Urinary bladder (tissue), 4 donors: ENCODE data around the gene PARP6. TPM values are rescaled to one million over a fixed set of nuclear protein-coding genes. Genes with fewer than 3 reads are reported as not detected.

Source experiments
- DNase-seq: peaks from one replicate; pipeline ENCODE4 v3.0.0-alpha.2; 2015; ENCODE audit errors: extremely low spot score
- H3K27ac ChIP-seq: one replicate; pipeline ENCODE4 v1.5.1; 2013; ENCODE audit warnings: low read depth, mild to moderate bottlenecking, moderate library complexity
- H3K36me3 ChIP-seq: one replicate; pipeline ENCODE4 v1.6.1; 2013; ENCODE audit warnings: mild to moderate bottlenecking, moderate library complexity; ENCODE audit not compliant: insufficient read depth
- H3K4me1 ChIP-seq: one replicate; pipeline ENCODE4 v1.6.1; 2013; ENCODE audit warnings: mild to moderate bottlenecking, moderate library complexity; ENCODE audit not compliant: insufficient read depth
- H3K4me3 ChIP-seq: one replicate; pipeline ENCODE4 v1.5.1; 2013; ENCODE audit warnings: low read depth, low read length
- WGBS: extraction: QIAGEN DNeasy Blood & Tissue Kit; methylation state at CpG from one replicate; pipeline ENCODE4 v1.1.7; 2013; 5-methylcytosine and 5-hydroxymethylcytosine counted together
- polyA plus RNA-seq: library from polyadenylated mRNA; stranded (reverse); fragments of 200-250 nt; gene quantifications from one replicate; pipeline ENCODE4 v1.2.3, GENCODE V29; 2013
- total RNA-seq: library from RNA; depleted of rRNA; stranded (reverse); fragments of >200 nt; gene quantifications from one replicate; pipeline ENCODE4 v1.2.3, GENCODE V29; 2014
- donor health status: healthy with polysubstance abuse.
- donor health status: healthy.

The PARP6 gene
- total and polyA plus RNA-seq, 2 donors: 33.7 to 41.6 TPM

GRCh38 chr15:72231066-72231832, 41.1 kb downstream of the PARP6 start, which contains the start of gene PKM:
TSS of gene PKM (minus strand) at chr15:72231190. CDS start at chr15:72219097, 12,093 bp downstream.
- Histone ChIP-seq H3K36me3 (no peaks in the 10 kb centered on the region), H3K4me1 (no peaks in the 10 kb centered on the region), H3K27ac (peak within 1 kb of the TSS; percentile 95), H3K4me3 (peak within 1 kb of the TSS; percentile 71)
- WGBS: under 1% methylated on average over 67 of the region's 67 CpGs
- peak; percentile 91 for DNase-seq

- peak; percentile 85 for DNase-seq
- Histone ChIP-seq H3K27ac (peak overlapping the region; percentile 95), H3K36me3 (no peaks in the 10 kb centered on the region), H3K4me3 (peak overlapping the region; percentile 71), H3K4me1 (no peaks in the 10 kb centered on the region)
- WGBS: under 1% methylated on average over 79 of the region's 79 CpGs
Measured at GRCh38 chr15:72230197-72231065, 41.9 kb downstream of the PARP6 start.

- no peaks in the 10 kb centered on the region for H3K36me3 ChIP-seq
- H3K4me3 ChIP-seq: peak overlapping the region; percentile 71
- H3K27ac ChIP-seq: peak overlapping the region; percentile 95
- no peak for DNase-seq
- no peaks in the 10 kb centered on the region for H3K4me1 ChIP-seq
- under 1% methylated on average over 29 of the region's 29 CpGs for WGBS
Measured at GRCh38 chr15:72229947-72230196, 42.5 kb downstream of the PARP6 start.

- no peak for DNase-seq
- Histone ChIP-seq H3K4me3 (peak overlapping the region; percentile 71), H3K4me1 (no peaks in the 10 kb centered on the region), H3K27ac (peak overlapping the region; percentile 95), H3K36me3 (no peaks in the 10 kb centered on the region)
- 6% methylated on average over 25 of the region's 25 CpGs for WGBS
Measured at GRCh38 chr15:72229076-72229946, 43.0 kb downstream of the PARP6 start.

- no peak overlapping the region for H3K27ac ChIP-seq
- H3K4me1 ChIP-seq: no peaks in the 10 kb centered on the region
- H3K4me3 ChIP-seq: no peak overlapping the region
- 68% methylated on average over 4 of the region's 4 CpGs for WGBS
- no peak for DNase-seq
- no peaks in the 10 kb centered on the region for H3K36me3 ChIP-seq
Measured at GRCh38 chr15:72227720-72228119, 44.6 kb downstream of the PARP6 start.

- H3K4me3 ChIP-seq: no peak overlapping the region
- no peaks in the 10 kb centered on the region for H3K36me3 ChIP-seq
- no peaks in the 10 kb centered on the region for H3K4me1 ChIP-seq
- DNase-seq: no peak
- peak overlapping the region; percentile 30 for H3K27ac ChIP-seq
- WGBS: 30% methylated on average over 8 of the region's 8 CpGs
Measured at GRCh38 chr15:72227192-72227586, 45.2 kb downstream of the PARP6 start.

GRCh38 chr15:72223278-72223677, 49.1 kb downstream of the PARP6 start:
- H3K4me3 ChIP-seq: no peak overlapping the region
- 93% methylated on average over 10 of the region's 10 CpGs for WGBS
- H3K36me3 ChIP-seq: no peaks in the 10 kb centered on the region
- no peaks in the 10 kb centered on the region for H3K4me1 ChIP-seq
- no peak for DNase-seq
- no peak overlapping the region for H3K27ac ChIP-seq

GRCh38 chr15:72222393-72222792, 50.0 kb downstream of the PARP6 start:
- no peaks in the 10 kb centered on the region for H3K36me3 ChIP-seq
- H3K27ac ChIP-seq: no peak overlapping the region
- WGBS: 80% methylated on average over 4 of the region's 4 CpGs
- DNase-seq: no peak
- no peak overlapping the region for H3K4me3 ChIP-seq
- H3K4me1 ChIP-seq: no peaks in the 10 kb centered on the region

- DNase-seq: no peak
- WGBS: 68% methylated on average over 1 of the region's 1 CpG
- Histone ChIP-seq H3K4me1 (no peaks in the 10 kb centered on the region), H3K4me3 (no peak overlapping the region), H3K36me3 (peaks cover 2% of the 10 kb centered on the region), H3K27ac (no peak overlapping the region)
Measured at GRCh38 chr15:72220687-72221086, 51.7 kb downstream of the PARP6 start.

GRCh38 chr15:72217216-72217615, 55.1 kb downstream of the PARP6 start:
- no peak overlapping the region for H3K4me3 ChIP-seq
- 84% methylated on average over 4 of the region's 4 CpGs for WGBS
- H3K4me1 ChIP-seq: no peaks in the 10 kb centered on the region
- no peak overlapping the region for H3K27ac ChIP-seq
- peaks cover 2% of the 10 kb centered on the region for H3K36me3 ChIP-seq
- DNase-seq: no peak

GRCh38 chr15:72216079-72216478, 56.3 kb downstream of the PARP6 start:
- no peaks in the 10 kb centered on the region for H3K4me1 ChIP-seq
- 88% methylated on average over 1 of the region's 1 CpG for WGBS
- H3K36me3 ChIP-seq: peaks cover 2% of the 10 kb centered on the region

GRCh38 chr15:72207558-72208085, 64.7 kb downstream of the PARP6 start:
- H3K4me1 ChIP-seq: no peaks in the 10 kb centered on the region
- H3K4me3 ChIP-seq: no peak overlapping the region
- no peak overlapping the region for H3K27ac ChIP-seq
- H3K36me3 ChIP-seq: peaks cover 7% of the 10 kb centered on the region
- DNase-seq: no peak

More at GRCh38 chr15:72216079-72216478, 56.3 kb downstream of the PARP6 start:
- Histone ChIP-seq H3K4me3 (no peak overlapping the region), H3K27ac (no peak overlapping the region)
- DNase-seq: no peak

GRCh38 chr15:72206677-72207000, 65.7 kb downstream of the PARP6 start:
- H3K4me1 ChIP-seq: no peaks in the 10 kb centered on the region
- H3K4me3 ChIP-seq: no peak overlapping the region
- WGBS: 88% methylated on average over 5 of the region's 5 CpGs
- DNase-seq: no peak
- H3K27ac ChIP-seq: no peak overlapping the region
- peaks cover 7% of the 10 kb centered on the region for H3K36me3 ChIP-seq
